ENCODE measurements around the gene PTPN13. TPM values are rescaled to one million over a fixed set of nuclear protein-coding genes. Genes with fewer than 3 reads are reported as not detected.

The PTPN13 gene
- total RNA-seq, 2 experiments from 2014 or later, result 2.7 to 3.2 TPM

GRCh38 chr4:86595426-86595805, 1.3 kb downstream of the PTPN13 start:
- intact Hi-C loops (cut with micrococcal nuclease), result loop anchor here (5.0 kb wide), 1 partner anchor 297 kb away; the partner anchor contains the start of gene C4orf36
- H3K4me1 Mint-ChIP-seq (ENCODE audit: low read depth), result peaks cover 15% of the 10 kb centered on the region
- no peaks in the 10 kb centered on the region for H3K9me3 Mint-ChIP-seq
- peak overlapping the region; percentile 73 for H3K4me3 Mint-ChIP-seq
- ChIA-PET CTCF (no interaction called here), POLR2A (no interaction called here)
- no peak for DNase-seq
- no peaks in the 10 kb centered on the region for H3K36me3 Mint-ChIP-seq
- H3K27ac Mint-ChIP-seq, result peak overlapping the region; percentile 47
- peaks cover 39% of the 10 kb centered on the region for H3K27me3 Mint-ChIP-seq

- H3K4me1 Mint-ChIP-seq (ENCODE audit: low read depth), result peaks cover 15% of the 10 kb centered on the region
- intact Hi-C loops (cut with micrococcal nuclease), result loop anchor here (5.0 kb wide), 1 partner anchor 295 kb away; the partner anchor contains the start of gene C4orf36
- H3K36me3 Mint-ChIP-seq, result no peaks in the 10 kb centered on the region
- ChIA-PET CTCF (no interaction called here), POLR2A (no interaction called here)
- H3K4me3 Mint-ChIP-seq, result no peak overlapping the region
- no peak overlapping the region for H3K27ac Mint-ChIP-seq
- H3K27me3 Mint-ChIP-seq, result peaks cover 39% of the 10 kb centered on the region
- no peaks in the 10 kb centered on the region for H3K9me3 Mint-ChIP-seq
- DNase-seq, result no peak
Observed at GRCh38 chr4:86596807-86597206, 2.7 kb downstream of the PTPN13 start.

- POLR2A ChIA-PET, result no interaction called here
- no peak for DNase-seq
- H3K4me1 Mint-ChIP-seq (ENCODE audit: low read depth), result peaks cover 4% of the 10 kb centered on the region
- CTCF ChIA-PET, result interaction anchor here (1.6 kb wide), 1 partner anchor 104 kb away, joined by 5 read pairs; no protein-coding TSS in a partner anchor
- no peaks in the 10 kb centered on the region for H3K36me3 Mint-ChIP-seq
- no peak overlapping the region for H3K27ac Mint-ChIP-seq
- intact Hi-C loops (cut with micrococcal nuclease), result no loop called here
- no peaks in the 10 kb centered on the region for H3K9me3 Mint-ChIP-seq
- no peak overlapping the region for H3K4me3 Mint-ChIP-seq
- H3K27me3 Mint-ChIP-seq, result peaks cover 19% of the 10 kb centered on the region
Observed at GRCh38 chr4:86600007-86600653, 6.0 kb downstream of the PTPN13 start.

DNA sequence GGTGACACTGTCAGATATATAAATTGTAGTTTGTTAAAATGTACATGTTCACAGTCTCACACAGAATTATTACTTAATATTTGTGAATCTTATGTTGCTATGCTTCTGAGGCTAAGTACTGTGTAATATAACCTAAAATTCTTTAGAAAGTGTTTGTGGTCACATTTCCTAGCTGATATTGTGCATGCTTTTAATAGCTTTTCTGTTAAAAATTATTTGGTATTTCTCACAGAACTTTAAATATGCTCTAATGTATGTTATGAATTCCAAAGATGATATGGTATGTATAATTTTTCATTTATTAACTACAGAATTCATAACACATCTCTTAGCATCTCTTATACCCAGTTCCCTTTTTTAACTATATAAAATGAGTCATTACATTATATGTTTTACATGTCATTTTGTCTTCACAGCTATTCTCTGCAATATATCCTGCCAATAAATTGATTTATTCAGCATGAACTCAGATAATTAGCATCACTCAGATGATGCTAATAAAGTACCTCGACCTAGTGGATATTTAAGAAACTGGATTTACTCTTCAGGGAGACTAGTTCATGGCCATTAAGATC, 9.3 kb downstream of the PTPN13 start:
- CTCF ChIA-PET, result no interaction called here
- Mint-ChIP-seq H3K4me1 (ENCODE audit: low read depth) (no peaks in the 10 kb centered on the region), H3K4me3 (no peak overlapping the region), H3K27me3 (peaks cover 1% of the 10 kb centered on the region), H3K27ac (no peak overlapping the region), H3K36me3 (no peaks in the 10 kb centered on the region), H3K9me3 (no peaks in the 10 kb centered on the region)
- no peak for DNase-seq
- POLR2A ChIA-PET, result no interaction called here
- intact Hi-C loops (cut with micrococcal nuclease), result no loop called here

DNA sequence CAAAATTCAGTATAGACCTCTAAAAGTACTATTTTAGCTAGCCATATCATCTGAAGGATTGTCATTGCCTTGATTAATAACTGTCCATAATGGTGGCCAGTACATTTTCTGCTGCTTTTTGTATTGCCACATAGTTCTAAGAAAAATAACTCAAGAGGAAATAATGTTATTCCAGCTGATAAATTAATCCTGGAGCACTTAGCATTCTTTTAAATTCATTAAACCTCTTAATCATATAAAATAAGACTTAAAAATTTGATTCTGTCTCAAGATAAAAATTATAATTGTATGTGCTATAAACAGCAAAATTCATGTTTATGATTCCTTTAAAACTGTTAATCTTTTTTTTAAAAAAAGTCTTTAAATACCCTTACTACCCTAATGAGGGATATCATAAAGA, 12.7 kb downstream of the PTPN13 start:
- Mint-ChIP-seq H3K4me1 (ENCODE audit: low read depth) (no peaks in the 10 kb centered on the region), H3K4me3 (no peak overlapping the region), H3K9me3 (no peaks in the 10 kb centered on the region), H3K27ac (no peak overlapping the region), H3K27me3 (peaks cover 1% of the 10 kb centered on the region), H3K36me3 (no peaks in the 10 kb centered on the region)
- CTCF ChIA-PET, result no interaction called here
- POLR2A ChIA-PET, result no interaction called here
- intact Hi-C loops (cut with micrococcal nuclease), result no loop called here
- DNase-seq, result no peak

- Mint-ChIP-seq H3K4me3 (no peak overlapping the region), H3K9me3 (no peaks in the 10 kb centered on the region), H3K4me1 (ENCODE audit: low read depth) (no peaks in the 10 kb centered on the region), H3K36me3 (no peaks in the 10 kb centered on the region), H3K27ac (no peak overlapping the region), H3K27me3 (peaks cover 1% of the 10 kb centered on the region)
- ChIA-PET CTCF (no interaction called here), POLR2A (no interaction called here)
- DNase-seq, result no peak
- intact Hi-C loops (cut with micrococcal nuclease), result no loop called here
Observed at GRCh38 chr4:86608757-86609375, 14.8 kb downstream of the PTPN13 start.

- no peak for DNase-seq
- H3K4me3 Mint-ChIP-seq, result no peak overlapping the region
- intact Hi-C loops (cut with micrococcal nuclease), result no loop called here
- ChIA-PET POLR2A (no interaction called here), CTCF (no interaction called here)
- no peaks in the 10 kb centered on the region for H3K4me1 Mint-ChIP-seq (ENCODE audit: low read depth)
- peaks cover 1% of the 10 kb centered on the region for H3K27me3 Mint-ChIP-seq
- no peaks in the 10 kb centered on the region for H3K36me3 Mint-ChIP-seq
- no peak overlapping the region for H3K27ac Mint-ChIP-seq
- no peaks in the 10 kb centered on the region for H3K9me3 Mint-ChIP-seq
Observed at GRCh38 chr4:86611757-86612156, 17.6 kb downstream of the PTPN13 start.

DNA sequence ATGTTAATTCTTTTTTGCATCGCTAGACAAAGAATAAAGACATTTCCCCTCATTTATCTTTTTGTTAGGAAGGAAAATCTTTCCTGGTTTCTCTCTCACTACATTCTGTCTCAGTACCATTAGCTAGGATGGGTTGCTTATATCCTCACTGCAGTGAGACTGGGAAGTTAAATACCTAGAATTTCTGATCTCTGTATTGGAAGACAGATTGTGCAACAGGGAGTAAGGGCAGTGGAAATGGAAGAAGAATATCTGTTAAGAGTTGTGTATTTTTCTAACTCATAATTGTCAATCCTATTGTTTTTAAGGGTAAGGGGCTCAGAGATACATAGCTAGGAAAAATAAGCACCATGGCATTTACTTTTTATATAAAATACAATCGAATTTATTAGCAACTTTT, 19.6 kb downstream of the PTPN13 start:
- Mint-ChIP-seq H3K4me3 (no peak overlapping the region), H3K9me3 (no peaks in the 10 kb centered on the region), H3K27ac (no peak overlapping the region), H3K36me3 (no peaks in the 10 kb centered on the region), H3K27me3 (no peaks in the 10 kb centered on the region), H3K4me1 (ENCODE audit: low read depth) (no peaks in the 10 kb centered on the region)
- ChIA-PET CTCF (no interaction called here), POLR2A (no interaction called here)
- DNase-seq, result no peak
- intact Hi-C loops (cut with micrococcal nuclease), result no loop called here

- Mint-ChIP-seq H3K9me3 (no peaks in the 10 kb centered on the region), H3K27ac (no peak overlapping the region), H3K27me3 (no peaks in the 10 kb centered on the region), H3K4me3 (no peak overlapping the region), H3K4me1 (ENCODE audit: low read depth) (no peaks in the 10 kb centered on the region), H3K36me3 (no peaks in the 10 kb centered on the region)
- DNase-seq, result no peak
- CTCF ChIA-PET, result no interaction called here
- intact Hi-C loops (cut with micrococcal nuclease), result no loop called here
- POLR2A ChIA-PET, result no interaction called here
Observed at GRCh38 chr4:86614865-86615264, 20.8 kb downstream of the PTPN13 start.

- H3K36me3 Mint-ChIP-seq, result no peaks in the 10 kb centered on the region
- CTCF ChIA-PET, result no interaction called here
- H3K4me3 Mint-ChIP-seq, result no peak overlapping the region
- H3K27me3 Mint-ChIP-seq, result no peaks in the 10 kb centered on the region
- H3K4me1 Mint-ChIP-seq (ENCODE audit: low read depth), result no peaks in the 10 kb centered on the region
- no peak for DNase-seq
- POLR2A ChIA-PET, result no interaction called here
- no peak overlapping the region for H3K27ac Mint-ChIP-seq
- no peaks in the 10 kb centered on the region for H3K9me3 Mint-ChIP-seq
- intact Hi-C loops (cut with micrococcal nuclease), result no loop called here
Observed at GRCh38 chr4:86615501-86615900, 21.4 kb downstream of the PTPN13 start.

DNA sequence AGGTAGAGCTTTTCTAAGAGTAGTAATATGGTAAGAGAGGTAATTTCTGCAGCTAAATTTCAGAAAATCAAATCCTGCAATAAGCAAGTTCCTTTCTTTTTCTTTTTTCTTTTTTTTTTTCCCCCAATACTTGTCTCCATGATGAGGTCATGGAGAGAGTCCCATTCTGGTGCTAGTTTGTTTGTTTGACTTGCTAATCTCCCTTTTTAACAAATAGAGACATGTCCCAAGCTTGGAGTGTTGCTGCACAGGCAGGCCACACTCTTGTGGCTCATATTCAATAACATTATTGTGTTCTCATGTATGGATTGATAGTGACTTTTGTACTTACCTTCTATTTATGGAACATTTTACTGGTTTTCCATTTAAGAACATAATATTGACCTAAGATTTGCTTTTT, 25.5 kb downstream of the PTPN13 start:
- ChIA-PET POLR2A (no interaction called here), CTCF (no interaction called here)

DNA sequence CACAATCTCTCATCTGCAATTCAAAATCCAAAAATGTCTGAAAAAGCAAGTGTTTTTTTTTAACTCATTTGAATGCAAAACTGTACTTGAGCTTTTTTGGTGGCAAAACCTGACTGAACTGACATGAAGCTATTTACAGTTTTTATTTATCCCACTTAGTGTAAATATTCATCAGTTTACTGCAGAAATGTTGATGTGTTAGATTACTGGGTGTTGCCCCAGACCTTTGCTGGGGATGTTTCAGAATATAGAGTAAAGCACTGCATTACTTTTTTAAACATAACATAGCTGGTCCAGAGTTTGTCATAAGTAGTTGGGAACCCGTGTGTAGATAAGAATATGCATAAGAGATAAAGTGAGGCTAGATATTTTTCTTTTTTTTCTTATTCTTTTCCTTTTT, 27.3 kb downstream of the PTPN13 start:
- no peaks in the 10 kb centered on the region for H3K36me3 Mint-ChIP-seq
- no peak for DNase-seq
- CTCF ChIA-PET, result no interaction called here
- no peaks in the 10 kb centered on the region for H3K9me3 Mint-ChIP-seq
- intact Hi-C loops (cut with micrococcal nuclease), result no loop called here
- no peaks in the 10 kb centered on the region for H3K4me1 Mint-ChIP-seq (ENCODE audit: low read depth)
- H3K27me3 Mint-ChIP-seq, result no peaks in the 10 kb centered on the region
- no peak overlapping the region for H3K27ac Mint-ChIP-seq
- no peak overlapping the region for H3K4me3 Mint-ChIP-seq
- POLR2A ChIA-PET, result no interaction called here

More for the DNA sequence above, 25.5 kb downstream of the PTPN13 start:
- no peak overlapping the region for H3K4me3 Mint-ChIP-seq
- no peak for DNase-seq
- intact Hi-C loops (cut with micrococcal nuclease), result no loop called here
- no peaks in the 10 kb centered on the region for H3K4me1 Mint-ChIP-seq (ENCODE audit: low read depth)
- H3K36me3 Mint-ChIP-seq, result no peaks in the 10 kb centered on the region
- H3K9me3 Mint-ChIP-seq, result no peaks in the 10 kb centered on the region
- no peak overlapping the region for H3K27ac Mint-ChIP-seq
- no peaks in the 10 kb centered on the region for H3K27me3 Mint-ChIP-seq

DNA sequence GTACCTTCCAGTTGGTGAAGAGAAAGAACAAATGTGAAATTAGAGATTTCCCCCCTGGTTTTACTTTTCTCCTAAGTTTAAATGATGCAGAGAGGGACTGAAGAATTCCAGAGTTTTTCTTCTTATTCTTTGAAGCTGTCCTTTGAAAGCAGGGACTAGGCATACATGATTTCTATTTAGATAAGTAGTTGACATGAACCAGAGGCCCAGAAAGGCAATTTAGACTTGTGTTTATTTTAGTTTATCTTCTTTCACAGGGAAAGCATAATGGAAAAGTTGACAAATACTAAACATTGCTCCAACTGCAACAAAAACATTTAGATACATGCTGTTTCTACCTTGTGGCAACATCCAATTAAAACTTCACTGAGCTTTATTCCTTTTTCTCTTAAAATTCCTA, 32.0 kb downstream of the PTPN13 start:
- DNase-seq, result no peak
- Mint-ChIP-seq H3K27me3 (no peaks in the 10 kb centered on the region), H3K36me3 (no peaks in the 10 kb centered on the region), H3K4me1 (ENCODE audit: low read depth) (no peaks in the 10 kb centered on the region), H3K4me3 (no peak overlapping the region), H3K9me3 (no peaks in the 10 kb centered on the region), H3K27ac (no peak overlapping the region)
- CTCF ChIA-PET, result no interaction called here
- POLR2A ChIA-PET, result no interaction called here
- intact Hi-C loops (cut with micrococcal nuclease), result no loop called here

All from activated CD4-positive, alpha-beta memory T cell treated with anti-CD3 and anti-CD28 coated beads for 36 hours (primary cell).